Hepatocyte (in vitro differentiated cells): ENCODE data around the gene AMOTL1.

ENCODE experiments used
- EZH2 ChIP-seq: fragments of 200-600 bp; sonication (generic); IDR thresholded peaks from 2 replicates; pipeline ENCODE4 v1.6.1; 2016; ENCODE audit warnings: antibody characterized with exemption, mild to moderate bottlenecking, borderline replicate concordance
- TF ChIP-seq, protein P1 (sequence below): fragments of 200-600 bp; sonication (generic); IDR thresholded peaks from 2 replicates; pipeline ENCODE4 v1.5.1; 2016; ENCODE audit warnings: antibody characterized with exemption, mild to moderate bottlenecking; ENCODE audit not compliant: poor library complexity

GRCh38 chr11:94924171-94924572, 156.0 kb downstream of the AMOTL1 start:
- TF ChIP-seq, protein P1, sequence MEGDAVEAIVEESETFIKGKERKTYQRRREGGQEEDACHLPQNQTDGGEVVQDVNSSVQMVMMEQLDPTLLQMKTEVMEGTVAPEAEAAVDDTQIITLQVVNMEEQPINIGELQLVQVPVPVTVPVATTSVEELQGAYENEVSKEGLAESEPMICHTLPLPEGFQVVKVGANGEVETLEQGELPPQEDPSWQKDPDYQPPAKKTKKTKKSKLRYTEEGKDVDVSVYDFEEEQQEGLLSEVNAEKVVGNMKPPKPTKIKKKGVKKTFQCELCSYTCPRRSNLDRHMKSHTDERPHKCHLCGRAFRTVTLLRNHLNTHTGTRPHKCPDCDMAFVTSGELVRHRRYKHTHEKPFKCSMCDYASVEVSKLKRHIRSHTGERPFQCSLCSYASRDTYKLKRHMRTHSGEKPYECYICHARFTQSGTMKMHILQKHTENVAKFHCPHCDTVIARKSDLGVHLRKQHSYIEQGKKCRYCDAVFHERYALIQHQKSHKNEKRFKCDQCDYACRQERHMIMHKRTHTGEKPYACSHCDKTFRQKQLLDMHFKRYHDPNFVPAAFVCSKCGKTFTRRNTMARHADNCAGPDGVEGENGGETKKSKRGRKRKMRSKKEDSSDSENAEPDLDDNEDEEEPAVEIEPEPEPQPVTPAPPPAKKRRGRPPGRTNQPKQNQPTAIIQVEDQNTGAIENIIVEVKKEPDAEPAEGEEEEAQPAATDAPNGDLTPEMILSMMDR: no peak
- no peak for TF ChIP-seq EZH2
